Loucy (cell line): ENCODE data around the gene CRYGS.

Experiments
- H2AFZ ChIP-seq: fragments of 200-600 bp; sonication (generic); 2 replicates; pipeline ENCODE4 v1.6.0; 2016; ENCODE audit warnings: antibody characterized with exemption, mild to moderate bottlenecking, low read length, moderate library complexity
- H3F3A ChIP-seq: fragments of 200-600 bp; 2 replicates; pipeline ENCODE4 v1.6.0; 2016; ENCODE audit warnings: antibody characterized with exemption, low read depth, mild to moderate bottlenecking
- H3K27me3 ChIP-seq: fragments of 200-600 bp; sonication (generic); 2 replicates; pipeline ENCODE4 v1.6.1; 2014; ENCODE audit warnings: low read length, mild to moderate bottlenecking; ENCODE audit not compliant: insufficient read depth, poor library complexity, severe bottlenecking
- H3K36me3 ChIP-seq: fragments of 200-600 bp; sonication (generic); 2 replicates; pipeline ENCODE4 v1.6.1; 2016; ENCODE audit warnings: low read length; ENCODE audit not compliant: insufficient read depth
- H3K4me1 ChIP-seq: fragments of 200-600 bp; sonication (generic); 2 replicates; pipeline ENCODE4 v1.5.1; 2014; ENCODE audit warnings: low read length, mild to moderate bottlenecking; ENCODE audit not compliant: insufficient read depth, poor library complexity, severe bottlenecking
- H3K4me2 ChIP-seq: fragments of 200-600 bp; sonication (generic); 2 replicates; pipeline ENCODE4 v1.6.0; 2014; ENCODE audit warnings: antibody characterized with exemption, low read length, low read depth, mild to moderate bottlenecking; ENCODE audit not compliant: poor library complexity, severe bottlenecking
- H3K4me3 ChIP-seq: fragments of 200-600 bp; sonication (generic); 2 replicates; pipeline ENCODE4 v1.5.1; 2014; ENCODE audit warnings: low read length, mild to moderate bottlenecking, mixed read lengths; ENCODE audit not compliant: poor library complexity, severe bottlenecking
- H3K79me2 ChIP-seq: fragments of 200-600 bp; sonication (generic); 2 replicates; pipeline ENCODE4 v1.6.1; 2014; ENCODE audit warnings: low read length; ENCODE audit not compliant: insufficient read depth
- H3K9ac ChIP-seq: fragments of 200-600 bp; sonication (generic); 2 replicates; pipeline ENCODE4 v1.6.0; 2014; ENCODE audit warnings: mild to moderate bottlenecking, low read depth, low read length, moderate library complexity; ENCODE audit not compliant: poor library complexity, severe bottlenecking
- H3K9me2 ChIP-seq: fragments of 200-600 bp; sonication (generic); replicated peaks from 2 replicates; pipeline ENCODE4 v1.6.1; 2016; ENCODE audit warnings: low read depth, low read length, mixed read lengths
- H3K9me3 ChIP-seq: fragments of 200-600 bp; sonication (generic); 2 replicates; pipeline ENCODE4 v1.6.1; 2014; ENCODE audit warnings: mild to moderate bottlenecking, antibody characterized with exemption, low read length, low read depth; ENCODE audit not compliant: insufficient read depth
- H4K20me1 ChIP-seq: fragments of 200-600 bp; sonication (generic); 2 replicates; pipeline ENCODE4 v1.6.0; 2014; ENCODE audit warnings: antibody characterized with exemption, low read length, mild to moderate bottlenecking; ENCODE audit not compliant: insufficient read depth, poor library complexity, severe bottlenecking
- CTCF ChIP-seq: fragments of 200-600 bp; sonication (generic); conservative IDR thresholded peaks from 2 replicates; pipeline ENCODE4 v1.5.1; 2014; ENCODE audit warnings: mild to moderate bottlenecking, antibody characterized with exemption, low read length
- EZH2phosphoT487 ChIP-seq: fragments of 200-600 bp; IDR thresholded peaks from 2 replicates; pipeline ENCODE4 v1.6.1; 2018; ENCODE audit warnings: antibody characterized with exemption, mild to moderate bottlenecking, moderate library complexity, borderline replicate concordance

The CRYGS gene

GRCh38 chr3:186540835-186541226, 3.3 kb downstream of the CRYGS start:
- H3K27me3 ChIP-seq: no peaks in the 10 kb centered on the region
- H3K4me3 ChIP-seq: no peak overlapping the region
- H4K20me1 ChIP-seq: no peaks in the 10 kb centered on the region
- no peak overlapping the region for H3K4me2 ChIP-seq
- no peaks in the 10 kb centered on the region for H3K36me3 ChIP-seq
- no peaks in the 10 kb centered on the region for H3F3A ChIP-seq
- H3K79me2 ChIP-seq: no peaks in the 10 kb centered on the region
- no peaks in the 10 kb centered on the region for H3K9me2 ChIP-seq
- H2AFZ ChIP-seq: no peak overlapping the region
- H3K9ac ChIP-seq: no peak overlapping the region
- no peaks in the 10 kb centered on the region for H3K9me3 ChIP-seq
- no peak for TF ChIP-seq EZH2phosphoT487
- peaks cover 23% of the 10 kb centered on the region for H3K4me1 ChIP-seq

- Histone ChIP-seq H2AFZ (peak overlapping the region; percentile 81; the same call in 1 of the 2 replicates), H3K9me2 (no peaks in the 10 kb centered on the region), H3K27me3 (no peaks in the 10 kb centered on the region), H3K4me2 (peak overlapping the region; percentile 79), H3K4me3 (peak overlapping the region; percentile 67), H4K20me1 (no peaks in the 10 kb centered on the region), H3K9ac (peak overlapping the region; percentile 62), H3K79me2 (no peaks in the 10 kb centered on the region), H3K4me1 (peaks cover 23% of the 10 kb centered on the region), H3K36me3 (no peaks in the 10 kb centered on the region), H3K9me3 (no peaks in the 10 kb centered on the region), H3F3A (no peaks in the 10 kb centered on the region)
- TF ChIP-seq CTCF (peak; percentile 95), EZH2phosphoT487 (no peak)
Observed at GRCh38 chr3:186540221-186540834, 3.9 kb downstream of the CRYGS start.

- Histone ChIP-seq H3K9me2 (no peaks in the 10 kb centered on the region), H3K4me3 (no peak overlapping the region), H3K27me3 (no peaks in the 10 kb centered on the region), H2AFZ (no peak overlapping the region), H3K4me2 (no peak overlapping the region), H3F3A (no peaks in the 10 kb centered on the region), H3K4me1 (peaks cover 32% of the 10 kb centered on the region), H4K20me1 (no peaks in the 10 kb centered on the region), H3K9me3 (no peaks in the 10 kb centered on the region), H3K36me3 (no peaks in the 10 kb centered on the region), H3K9ac (no peak overlapping the region), H3K79me2 (no peaks in the 10 kb centered on the region)
- TF ChIP-seq CTCF (no peak), EZH2phosphoT487 (no peak)
Observed at GRCh38 chr3:186538779-186539178, 5.4 kb downstream of the CRYGS start.
